ENCODE measurements around the gene CYP4X1. TPM values are rescaled to one million over a fixed set of nuclear protein-coding genes. Genes with fewer than 3 reads are reported as not detected.

Gene CYP4X1
- total and polyA plus RNA-seq, 2 experiments from 2014 or later = 1.8 to 3.6 TPM

GRCh38 chr1:46996659-46997281 is 26.7 kb upstream of the CYP4X1 start (continued):
- TF ChIP-seq ZNF462 (CRISPR knock-in tag; IDR thresholded peaks at IDR 0.05) = no peak
- TF ChIP-seq, protein P1, sequence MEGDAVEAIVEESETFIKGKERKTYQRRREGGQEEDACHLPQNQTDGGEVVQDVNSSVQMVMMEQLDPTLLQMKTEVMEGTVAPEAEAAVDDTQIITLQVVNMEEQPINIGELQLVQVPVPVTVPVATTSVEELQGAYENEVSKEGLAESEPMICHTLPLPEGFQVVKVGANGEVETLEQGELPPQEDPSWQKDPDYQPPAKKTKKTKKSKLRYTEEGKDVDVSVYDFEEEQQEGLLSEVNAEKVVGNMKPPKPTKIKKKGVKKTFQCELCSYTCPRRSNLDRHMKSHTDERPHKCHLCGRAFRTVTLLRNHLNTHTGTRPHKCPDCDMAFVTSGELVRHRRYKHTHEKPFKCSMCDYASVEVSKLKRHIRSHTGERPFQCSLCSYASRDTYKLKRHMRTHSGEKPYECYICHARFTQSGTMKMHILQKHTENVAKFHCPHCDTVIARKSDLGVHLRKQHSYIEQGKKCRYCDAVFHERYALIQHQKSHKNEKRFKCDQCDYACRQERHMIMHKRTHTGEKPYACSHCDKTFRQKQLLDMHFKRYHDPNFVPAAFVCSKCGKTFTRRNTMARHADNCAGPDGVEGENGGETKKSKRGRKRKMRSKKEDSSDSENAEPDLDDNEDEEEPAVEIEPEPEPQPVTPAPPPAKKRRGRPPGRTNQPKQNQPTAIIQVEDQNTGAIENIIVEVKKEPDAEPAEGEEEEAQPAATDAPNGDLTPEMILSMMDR (conservative IDR thresholded peaks at IDR 0.05; ENCODE audit: low read depth in 2 of 2) = no peak
- TF ChIP-seq REST (IDR thresholded peaks at IDR 0.05; ENCODE audit: unreplicated experiment) = no peak
- no peak for TF ChIP-seq EZH2 (IDR thresholded peaks at IDR 0.05; ENCODE audit: low read depth, unreplicated experiment)
- no peak for TF ChIP-seq ZNF331 (CRISPR knock-in tag; IDR thresholded peaks at IDR 0.05; ENCODE audit: low read depth)
- TF ChIP-seq JUNB (IDR thresholded peaks at IDR 0.05; ENCODE audit: unreplicated experiment) = no peak
- TF ChIP-seq CREB1 (CRISPR knock-in tag; IDR thresholded peaks at IDR 0.05; ENCODE audit: low read depth) = no peak
- no peak for TF ChIP-seq EZH2phosphoT487 (IDR thresholded peaks at IDR 0.05; ENCODE audit: unreplicated experiment)
- no peak for TF ChIP-seq POLR2AphosphoS5 (IDR thresholded peaks at IDR 0.05; ENCODE audit: low read depth)
